Stimulated activated CD4-positive, alpha-beta T cell treated with anti-CD3 and anti-CD28 coated beads, Interleukin-1b, Interleukin-23, amount 100 ng/mL, for 1 hour (primary cell): ENCODE data around the gene PTX3.

Experiments
- DNase-seq, 2 donors: peaks; one replicate each; pipeline ENCODE4 v3.0.0-alpha.2; 2020; ENCODE audit warnings: low read depth in 2 of 2

Gene PTX3

GRCh38 chr3:157475921-157476414, 39.3 kb downstream of the PTX3 start:
- no peak for DNase-seq

GRCh38 chr3:157477441-157477840, 40.8 kb downstream of the PTX3 start:
- DNase-seq: no peak

GRCh38 chr3:157479464-157480243, 43.0 kb downstream of the PTX3 start:
- DNase-seq: no peak

GRCh38 chr3:157487339-157487738, 50.7 kb downstream of the PTX3 start:
- no peak for DNase-seq

- no peak for DNase-seq
Measured at GRCh38 chr3:157488144-157488543, 51.5 kb downstream of the PTX3 start.

- no peak for DNase-seq
Measured at GRCh38 chr3:157491136-157491535, 54.5 kb downstream of the PTX3 start.
